HG03558 (cell line): ENCODE data around the gene RYR2.
"Not testable (repeated sequence)": the region's sequence is repeated elsewhere in the genome, so short reads cannot be mapped to it uniquely, and the experiment has no call there.

Experiments
- ATAC-seq: cut with Tn5 transposase; IDR thresholded peaks from one replicate; pipeline ENCODE4 v1.9.1; 2021; ENCODE audit warnings: moderate number of reproducible peaks; ENCODE audit not compliant: unreplicated experiment; ENCODE audit errors: extremely low read depth

The RYR2 gene

GRCh38 chr1:237232501-237232900 is 190.5 kb downstream of the RYR2 start:
- ATAC-seq = no peak

DNA sequence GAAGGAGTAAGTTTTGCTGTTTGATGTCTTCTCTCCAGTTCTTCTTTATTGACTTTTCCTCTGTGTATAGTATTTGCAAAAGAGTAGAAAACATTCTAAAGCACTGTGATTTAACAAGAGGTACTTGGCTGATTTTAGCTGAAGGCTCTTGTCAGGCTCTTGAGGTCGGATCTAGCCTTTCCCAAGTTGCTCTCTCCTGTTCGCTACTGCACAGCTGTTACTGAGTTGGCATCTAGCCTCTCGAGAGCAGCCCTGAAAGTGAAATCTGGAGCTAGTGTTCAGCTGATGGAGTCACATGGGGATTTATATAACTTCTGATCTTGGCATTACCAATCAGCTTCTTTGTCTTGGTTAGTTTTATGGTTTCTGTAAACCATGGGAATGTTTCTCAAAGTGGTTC is 193.1 kb downstream of the RYR2 start:
- ATAC-seq = no peak

DNA sequence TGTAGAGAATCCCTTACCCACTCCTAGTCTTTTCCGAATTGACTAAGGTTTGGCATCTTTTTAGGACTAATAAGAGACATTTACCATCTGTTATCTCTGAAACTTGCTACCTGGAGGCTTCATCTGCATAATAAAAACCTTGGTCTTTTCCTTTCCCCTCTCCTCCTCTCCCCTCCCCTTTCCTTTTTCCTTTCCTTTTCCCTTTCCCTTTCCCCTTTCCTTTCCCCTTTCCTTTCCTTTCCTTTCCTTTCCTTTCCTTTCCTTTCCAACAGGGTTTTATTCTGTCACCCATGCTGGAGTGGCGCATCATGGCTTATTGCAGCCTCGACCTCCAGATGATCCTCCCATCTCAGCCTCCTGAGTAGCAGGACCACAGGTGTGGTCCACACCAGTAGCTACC is 195.7 kb downstream of the RYR2 start:
- ATAC-seq = no peak

DNA sequence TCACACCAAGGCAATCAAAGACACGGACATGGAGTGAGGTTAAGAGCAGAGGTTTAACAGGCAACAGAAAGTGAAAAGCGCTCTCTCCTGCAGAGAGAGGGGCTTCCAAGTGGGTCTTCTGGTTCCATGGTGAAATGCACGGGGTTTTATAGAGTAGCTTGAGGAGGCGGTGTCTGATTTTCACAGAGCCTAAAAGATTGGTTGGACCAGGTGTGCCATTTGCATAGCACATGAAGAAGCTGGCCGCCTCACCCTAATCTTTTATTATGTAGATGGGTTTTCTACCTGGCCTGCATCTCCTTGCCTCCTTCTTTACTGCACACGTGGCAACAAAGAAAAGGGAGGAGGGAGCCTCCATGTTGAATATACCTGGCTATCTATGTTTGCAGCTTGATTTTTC is 197.3 kb downstream of the RYR2 start:
- ATAC-seq = no peak

DNA sequence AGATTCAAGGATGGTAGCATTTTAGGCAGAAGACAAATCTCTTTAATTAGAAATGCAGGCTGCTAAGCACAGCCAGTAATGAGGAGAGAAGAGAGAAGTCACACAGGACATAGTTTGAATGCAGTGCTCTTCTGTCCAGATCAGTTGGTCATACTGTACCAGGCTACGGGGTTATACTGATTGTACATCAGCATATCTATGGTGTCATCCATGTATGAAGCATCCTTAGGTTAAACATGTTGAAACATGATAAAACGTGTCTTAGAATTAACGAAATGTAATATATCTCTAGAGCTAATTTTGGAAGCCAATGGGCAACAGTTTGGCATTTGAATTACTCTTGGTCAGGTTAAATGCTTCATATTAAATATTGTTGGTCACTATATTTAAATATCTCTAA is 199.1 kb downstream of the RYR2 start:
- ATAC-seq = no peak

DNA sequence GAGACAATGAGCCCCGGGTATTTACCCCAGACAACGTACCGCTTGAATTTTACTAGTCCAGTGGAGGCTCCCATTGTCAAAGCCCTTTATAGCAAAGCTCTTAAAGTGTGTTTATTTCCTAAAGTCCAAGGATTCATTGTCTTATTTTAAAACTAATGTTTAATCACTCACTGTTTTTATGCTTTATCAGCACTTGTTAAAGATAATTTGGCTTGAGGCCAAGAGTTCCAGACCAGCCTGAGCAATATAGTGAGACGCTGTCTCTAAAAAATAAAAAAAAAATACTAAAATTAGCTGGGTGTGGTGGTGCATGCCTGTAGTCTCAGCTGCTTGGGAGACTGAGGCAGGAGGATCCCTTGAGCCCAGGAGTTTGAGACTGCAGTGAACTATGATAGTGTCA is 202.8 kb downstream of the RYR2 start:
- ATAC-seq = no peak

DNA sequence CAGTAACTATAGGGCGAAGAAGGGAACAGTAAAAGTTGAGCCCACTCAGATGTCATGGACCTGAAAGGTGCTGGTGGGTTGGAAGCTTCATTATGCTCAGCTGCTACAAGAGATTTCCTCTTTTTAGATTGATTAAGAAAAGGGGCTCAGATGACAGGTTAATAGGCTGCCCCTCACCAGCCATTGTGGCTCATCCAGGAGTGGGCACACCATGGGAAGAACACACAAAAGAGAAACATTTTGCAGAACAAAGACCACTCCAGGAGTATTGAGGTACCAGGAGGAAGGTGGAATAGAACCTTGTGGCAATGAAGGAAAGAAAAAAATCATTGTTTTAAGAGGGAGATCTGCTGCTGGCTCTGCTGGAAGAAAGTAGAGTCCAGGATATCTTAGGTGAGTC is 205.5 kb downstream of the RYR2 start:
- ATAC-seq = no peak

DNA sequence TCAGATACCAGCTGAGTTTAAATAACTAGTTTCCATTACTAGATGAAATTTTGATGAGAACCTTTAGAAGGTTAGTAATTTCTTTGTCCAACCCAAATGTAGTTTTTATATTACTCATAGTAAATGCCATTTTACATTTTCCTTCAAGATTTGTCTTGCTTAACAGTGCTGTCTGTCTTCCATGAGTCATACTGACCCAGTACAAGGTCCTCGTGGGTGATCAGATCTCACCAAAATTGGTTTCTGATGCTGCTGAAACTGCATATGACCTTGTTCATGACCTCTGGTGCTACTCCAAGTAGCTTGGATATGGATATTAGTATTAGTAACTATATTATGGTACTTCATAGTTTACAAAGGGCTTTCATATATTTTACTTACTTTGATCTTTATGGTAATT is 207.1 kb downstream of the RYR2 start:
- no peak for ATAC-seq

DNA sequence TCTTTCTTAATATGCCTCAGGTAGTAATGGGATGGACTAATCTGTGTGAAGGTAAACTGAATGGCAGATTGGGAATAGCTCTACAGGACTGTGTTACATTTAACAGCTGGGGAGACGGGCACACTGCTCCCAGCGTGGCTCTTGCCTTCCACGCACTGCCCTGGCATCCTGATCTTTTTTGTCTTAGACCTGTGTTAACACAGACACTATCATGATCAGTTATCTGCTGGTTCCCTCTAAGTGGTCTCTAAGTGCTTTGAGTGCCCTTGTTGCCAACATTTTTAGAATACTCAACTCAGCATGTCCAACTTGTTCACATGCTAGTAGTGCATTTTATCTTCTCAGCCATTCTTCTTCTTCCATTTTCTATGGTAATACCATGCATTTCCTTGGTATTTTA is 208.1 kb downstream of the RYR2 start:
- ATAC-seq = no peak

DNA sequence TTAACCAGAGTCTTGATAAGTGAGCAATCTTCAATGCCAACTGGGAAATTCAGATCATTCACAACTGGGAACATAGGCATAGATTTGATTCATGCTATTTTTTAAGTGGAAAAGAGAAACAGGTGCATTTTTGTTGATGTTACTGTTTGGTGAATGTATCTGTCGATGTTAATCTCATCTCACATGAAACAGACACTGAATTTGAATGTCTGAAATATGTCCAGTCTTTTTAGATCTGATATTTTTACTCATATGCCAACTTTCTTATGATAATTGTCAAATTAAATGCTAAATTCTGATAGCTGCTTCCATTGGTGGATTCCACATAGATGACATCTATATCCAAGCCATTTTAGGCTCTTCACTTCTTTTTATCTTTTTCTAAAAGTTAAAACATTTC is 213.1 kb downstream of the RYR2 start:
- no peak for ATAC-seq

DNA sequence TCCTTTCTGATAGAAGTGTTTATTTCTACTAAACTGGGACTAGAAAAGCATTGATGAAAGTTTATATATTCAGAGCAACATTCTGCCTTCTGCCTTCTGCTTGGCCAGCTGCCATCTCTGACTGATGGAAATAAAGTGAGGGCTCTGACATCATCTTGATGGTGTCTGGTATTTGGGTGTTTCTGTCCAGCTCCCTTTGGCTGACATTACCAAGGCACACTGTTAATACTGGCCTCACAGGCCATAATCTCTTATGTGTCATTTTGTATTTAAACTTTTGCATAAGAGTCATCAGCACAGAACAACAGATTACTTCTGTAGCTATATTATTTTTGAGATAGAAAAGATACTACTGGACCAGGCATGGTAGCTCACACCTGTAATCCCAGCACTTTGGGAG is 216.9 kb downstream of the RYR2 start:
- ATAC-seq = no peak

GRCh38 chr1:237261198-237261597 is 219.2 kb downstream of the RYR2 start:
- no peak for ATAC-seq

- no peak for ATAC-seq
These were observed 225.8 kb downstream of the RYR2 start for GRCh38 chr1:237267743-237268142.

- no peak for ATAC-seq
These were observed 228.0 kb downstream of the RYR2 start for GRCh38 chr1:237269938-237270337.

DNA sequence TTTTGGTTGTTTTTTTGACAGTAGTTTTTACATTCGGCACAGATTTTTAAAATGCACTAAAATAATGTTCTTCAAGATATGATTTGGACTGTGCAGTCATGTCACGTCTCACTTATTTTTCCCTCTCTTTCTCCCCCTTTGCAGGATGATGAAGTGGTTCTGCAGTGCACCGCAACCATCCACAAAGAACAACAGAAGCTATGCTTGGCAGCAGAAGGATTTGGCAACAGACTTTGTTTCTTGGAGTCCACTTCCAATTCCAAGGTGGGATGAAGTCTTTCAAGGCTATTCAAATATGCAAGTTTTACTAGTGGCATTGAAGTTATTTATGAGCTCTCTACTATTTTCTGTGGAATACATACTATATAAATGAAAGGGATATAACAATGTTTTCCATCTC is 228.4 kb downstream of the RYR2 start:
- no peak for ATAC-seq

DNA sequence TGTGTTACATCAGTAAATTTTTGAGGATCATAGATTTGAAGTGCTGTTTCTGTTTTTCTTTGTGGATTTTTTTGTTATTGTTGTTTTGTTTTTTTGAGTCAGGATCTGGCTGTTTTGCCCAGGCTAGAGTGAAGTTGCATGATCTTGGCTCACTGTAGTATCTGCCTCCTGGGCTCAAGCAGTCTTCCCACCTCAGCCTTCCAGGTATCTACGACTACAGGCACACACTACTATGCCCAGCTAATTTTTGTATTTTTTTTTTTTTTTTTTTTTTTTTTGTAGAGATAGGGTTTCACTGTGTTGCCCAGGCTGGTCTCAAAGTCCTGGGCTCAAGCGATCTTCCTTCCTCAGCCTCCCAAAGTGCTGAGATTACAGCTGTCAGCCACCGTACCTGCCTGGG is 236.0 kb downstream of the RYR2 start:
- not testable (repeated sequence) for ATAC-seq

GRCh38 chr1:237279629-237280028 is 237.6 kb downstream of the RYR2 start:
- no peak for ATAC-seq

GRCh38 chr1:237281481-237281880 is 239.5 kb downstream of the RYR2 start:
- ATAC-seq = no peak

- ATAC-seq = no peak
These were observed 240.3 kb downstream of the RYR2 start for GRCh38 chr1:237282208-237282783.

DNA sequence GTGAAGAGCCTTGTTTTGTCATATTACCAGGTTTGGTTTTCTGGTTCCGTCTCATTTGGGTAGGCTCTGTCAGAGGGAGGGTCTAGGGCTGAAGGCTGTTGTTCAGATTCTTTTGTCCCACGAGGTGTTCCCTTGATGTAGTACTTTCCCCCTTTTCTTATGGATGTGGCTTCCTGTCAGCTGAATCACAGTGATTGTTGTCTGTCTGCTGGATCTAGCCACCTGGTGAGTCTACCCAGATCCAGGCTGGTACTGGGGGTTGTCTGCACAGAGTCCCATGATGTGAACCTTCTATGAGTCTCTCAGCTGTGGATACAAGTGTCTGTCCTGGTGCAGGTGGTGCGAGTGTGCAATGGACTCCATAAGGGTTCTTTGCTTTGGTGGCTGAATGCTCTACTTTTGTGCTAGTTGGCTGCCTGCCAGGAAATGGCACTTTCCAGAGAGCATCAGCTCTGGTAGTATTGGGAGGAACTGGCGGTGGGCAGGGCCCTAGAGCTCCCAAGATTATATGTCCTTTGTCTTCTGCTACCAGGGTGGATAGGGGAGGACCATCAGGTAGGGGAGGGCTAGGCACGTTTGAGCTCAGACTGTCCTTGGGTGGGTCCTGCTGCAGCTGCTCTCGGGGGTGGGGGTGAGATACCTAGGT is 246.0 kb downstream of the RYR2 start:
- ATAC-seq = no peak

GRCh38 chr1:237293804-237294203 is 251.8 kb downstream of the RYR2 start:
- no peak for ATAC-seq

DNA sequence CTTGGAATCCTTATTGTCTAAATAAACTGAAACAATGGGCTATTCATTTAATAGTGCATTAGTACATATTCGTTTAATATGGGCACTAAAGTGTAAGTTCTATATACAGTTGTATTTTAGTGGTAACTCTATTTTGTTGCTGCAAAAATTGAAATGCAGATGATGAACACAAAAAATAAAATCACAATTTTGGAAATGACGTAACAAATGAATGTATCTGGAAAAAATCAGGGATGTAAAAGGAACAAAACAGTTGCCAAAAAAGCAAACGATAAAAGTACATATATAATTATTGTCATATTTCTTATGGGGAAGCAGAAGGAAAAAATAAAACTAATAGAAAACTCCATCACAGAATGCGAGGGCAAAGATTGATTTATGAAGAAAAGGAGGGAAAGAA is 254.9 kb downstream of the RYR2 start:
- ATAC-seq = no peak
